ENCODE measurements around the gene DZANK1.
"Not testable (repeated sequence)": the region's sequence is repeated elsewhere in the genome, so short reads cannot be mapped to it uniquely, and the experiment has no call there.

The DZANK1 gene

GRCh38 chr20:18375551-18375950 is 91.3 kb downstream of the DZANK1 start:
- not testable (repeated sequence) for DNase-seq (ENCODE audit: low read depth)

DNA sequence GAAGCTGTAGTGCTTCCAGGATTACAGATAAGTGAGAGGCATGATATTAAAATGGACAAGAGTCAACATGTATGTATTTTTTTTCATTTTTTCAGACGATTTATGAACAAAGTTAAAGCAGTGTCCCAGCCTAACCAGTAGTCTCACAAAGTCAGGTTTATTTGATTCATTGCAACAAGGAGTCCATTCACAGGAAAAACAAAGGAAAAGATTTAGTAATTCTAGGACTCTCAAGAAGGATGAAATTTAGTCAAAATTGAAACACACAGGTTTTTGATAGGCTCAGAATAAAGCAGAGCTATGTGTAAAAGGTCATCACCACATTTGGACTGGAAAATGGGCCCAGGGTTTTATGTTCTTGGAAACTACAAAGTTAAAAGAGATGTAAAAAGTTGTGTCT is 94.5 kb downstream of the DZANK1 start:
- no peak for DNase-seq (ENCODE audit: low read depth)

DNA sequence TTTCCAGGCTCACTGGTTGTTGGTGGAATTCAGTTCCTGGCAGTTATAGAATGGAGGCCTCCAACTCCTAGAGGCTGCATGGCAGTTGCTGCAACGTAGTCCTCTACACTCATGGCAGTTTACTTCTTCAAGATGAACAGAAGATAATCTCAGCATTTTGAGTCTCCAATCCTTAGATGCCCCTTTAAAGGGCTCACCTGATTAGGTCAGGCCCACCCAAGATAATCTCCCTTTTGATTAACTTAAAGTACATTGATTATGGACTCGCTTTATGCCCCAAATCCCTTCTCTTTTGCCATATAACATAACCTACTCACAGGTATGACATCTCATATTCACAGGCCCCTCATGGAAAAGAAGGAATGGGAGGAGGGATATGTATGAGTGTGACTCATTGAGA is 102.1 kb downstream of the DZANK1 start:
- DNase-seq (ENCODE audit: low read depth): no peak

DNA sequence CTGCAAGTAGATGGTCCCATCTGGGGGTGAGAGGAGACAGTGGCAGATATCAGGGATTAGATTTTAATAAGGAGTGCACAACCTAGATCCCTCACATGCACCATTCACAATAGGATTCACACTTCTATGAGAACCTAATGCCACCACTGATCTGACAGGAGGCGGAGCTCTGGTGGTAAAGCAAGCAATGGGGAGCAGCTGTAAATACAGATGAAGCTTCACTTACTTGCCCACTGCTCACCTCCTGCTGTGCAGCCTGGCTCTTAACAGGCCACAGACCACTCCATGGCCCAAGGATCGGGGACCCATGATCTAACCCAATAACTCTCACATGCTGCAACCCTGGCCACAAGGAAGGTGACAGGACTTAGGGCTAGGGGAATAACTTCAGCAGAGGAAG is 103.1 kb downstream of the DZANK1 start:
- DNase-seq (ENCODE audit: low read depth): no peak

- DNase-seq (ENCODE audit: low read depth): no peak
Measured at GRCh38 chr20:18362916-18363315, 103.9 kb downstream of the DZANK1 start.

DNA sequence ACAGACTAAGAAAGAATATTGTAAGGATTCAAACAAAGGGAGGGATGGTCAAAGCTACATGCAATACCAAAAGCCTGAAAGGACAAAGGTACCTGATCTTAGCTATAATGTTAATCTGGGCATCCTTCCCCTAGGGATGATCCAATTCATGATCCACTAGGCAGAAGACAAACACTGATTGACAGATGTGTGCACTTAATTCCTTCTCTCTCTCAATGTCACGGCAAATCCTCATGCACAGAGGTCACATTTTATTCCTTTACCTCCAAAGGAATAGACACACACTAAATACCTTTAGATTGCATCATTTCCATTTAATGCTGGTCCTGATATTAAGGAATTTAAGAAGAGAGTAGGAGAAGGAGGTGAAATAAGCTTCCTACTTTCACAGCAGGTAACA is 105.2 kb downstream of the DZANK1 start:
- no peak for DNase-seq (ENCODE audit: low read depth)

DNA sequence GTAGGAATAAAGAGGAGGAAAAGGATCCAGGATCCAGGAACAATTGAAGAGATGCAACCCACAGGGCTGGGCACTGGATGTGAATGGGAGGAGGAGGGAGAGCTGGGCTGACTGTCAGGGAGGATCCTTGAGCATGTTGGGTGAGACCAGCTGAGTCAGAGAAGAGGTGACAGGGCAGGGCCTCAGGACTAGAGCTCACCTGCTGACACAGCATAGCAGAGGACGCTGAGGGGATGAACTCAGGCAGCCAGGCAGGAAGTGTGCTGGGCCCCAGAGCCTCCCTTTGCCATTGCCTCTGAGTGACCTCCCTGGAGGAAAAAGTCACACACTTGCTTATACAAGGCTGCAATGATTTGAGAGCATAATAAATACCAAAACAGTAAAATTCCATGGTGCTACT is 106.2 kb downstream of the DZANK1 start:
- DNase-seq (ENCODE audit: low read depth): peak; percentile 3

DNA sequence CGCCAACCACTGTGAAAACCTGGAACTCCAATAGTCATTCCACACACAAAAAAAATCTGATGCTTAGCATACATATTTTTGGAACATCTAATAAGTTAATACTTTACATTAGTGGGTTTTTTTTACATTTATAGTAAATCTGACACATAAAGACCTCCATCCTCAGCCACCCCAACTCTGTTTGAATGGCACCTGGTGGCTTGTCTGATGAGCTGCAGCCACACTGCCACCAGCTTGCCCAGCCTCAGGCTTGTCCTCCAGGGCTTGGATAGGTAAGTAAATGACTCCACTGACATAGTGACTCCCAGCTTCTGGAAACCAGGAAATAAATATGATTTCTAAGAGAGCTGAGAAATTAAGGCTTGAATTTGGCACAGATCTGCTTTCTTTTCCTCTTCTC is 107.0 kb downstream of the DZANK1 start:
- no peak for DNase-seq (ENCODE audit: low read depth)

GRCh38 chr20:18349749-18350148 is 117.1 kb downstream of the DZANK1 start:
- not testable (repeated sequence) for DNase-seq (ENCODE audit: low read depth)

All from ELR (cell line).